Measurements from ENCODE around the gene KLHDC3.

- TF ChIP-seq POLR2A (IDR thresholded peaks at IDR 0.05) (no peak), CTCF (IDR thresholded peaks at IDR 0.05) (no peak)
Observed at GRCh38 chr6:43037706-43038105, 23.7 kb downstream of the KLHDC3 start.

Data from body of pancreas (tissue), 4 donors.